BE2C (cell line): ENCODE results near the gene CDK19.

Experiments used
- DNase-seq: peaks from one replicate; pipeline ENCODE4 v3.0.0-alpha.2; 2020
- H3K27me3 ChIP-seq: fragments of 250-450 bp; sonication (Bioruptor Pico); 2 replicates; pipeline ENCODE4 v1.5.1; 2020; ENCODE audit warnings: mild to moderate bottlenecking
- H3K36me3 ChIP-seq: fragments of 250-450 bp; sonication (Bioruptor Pico); 2 replicates; pipeline ENCODE4 v1.5.1; 2020; ENCODE audit warnings: mild to moderate bottlenecking
- H3K4me1 ChIP-seq: fragments of 250-450 bp; sonication (Bioruptor Pico); 2 replicates; pipeline ENCODE4 v1.5.1; 2020
- H3K4me3 ChIP-seq: 2 replicates; pipeline ENCODE4 v1.5.1; 2011; ENCODE audit warnings: low read depth, low read length
- H3K9me3 ChIP-seq: fragments of 250-450 bp; sonication (Bioruptor Pico); 2 replicates; pipeline ENCODE4 v1.5.1; 2020
- CTCF ChIP-seq: IDR thresholded peaks from 2 replicates; pipeline ENCODE4 v1.5.1; 2012; ENCODE audit warnings: mild to moderate bottlenecking, low read depth, low read length

Gene CDK19

GRCh38 chr6:110831405-110831804, 16.1 kb upstream of the CDK19 start:
- Histone ChIP-seq H3K36me3 (no peaks in the 10 kb centered on the region), H3K27me3 (no peaks in the 10 kb centered on the region), H3K9me3 (no peaks in the 10 kb centered on the region), H3K4me3 (no peak overlapping the region), H3K4me1 (no peaks in the 10 kb centered on the region)
- no peak for DNase-seq
- no peak for TF ChIP-seq CTCF

DNA sequence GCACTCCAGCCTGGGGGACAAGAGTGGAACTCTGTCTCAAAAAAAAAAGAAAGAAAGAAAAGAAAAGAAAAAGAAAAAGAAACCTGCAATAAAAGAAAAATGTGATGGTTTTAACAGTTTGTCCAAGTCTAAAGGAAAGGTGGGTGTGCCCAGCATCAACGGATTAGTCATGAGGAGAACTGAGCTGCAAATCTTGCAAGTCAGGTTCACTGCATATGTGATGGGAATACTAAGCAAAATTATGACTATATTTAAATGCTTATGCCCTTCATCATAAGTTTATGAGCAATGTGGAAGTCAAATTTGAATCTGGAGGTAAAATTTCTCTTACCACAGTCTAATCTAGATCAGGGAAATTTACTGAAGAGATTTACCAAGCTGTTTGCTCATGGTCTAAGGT, 13.1 kb upstream of the CDK19 start:
- DNase-seq, result no peak
- no peaks in the 10 kb centered on the region for H3K36me3 ChIP-seq
- H3K27me3 ChIP-seq, result no peaks in the 10 kb centered on the region
- H3K4me1 ChIP-seq, result no peaks in the 10 kb centered on the region
- no peaks in the 10 kb centered on the region for H3K9me3 ChIP-seq
- H3K4me3 ChIP-seq, result no peak overlapping the region
- no peak for TF ChIP-seq CTCF

GRCh38 chr6:110826236-110827129, 11.2 kb upstream of the CDK19 start:
- no peaks in the 10 kb centered on the region for H3K36me3 ChIP-seq
- no peaks in the 10 kb centered on the region for H3K4me1 ChIP-seq
- no peak overlapping the region for H3K4me3 ChIP-seq
- no peaks in the 10 kb centered on the region for H3K9me3 ChIP-seq
- no peak for TF ChIP-seq CTCF
- DNase-seq, result no peak
- no peaks in the 10 kb centered on the region for H3K27me3 ChIP-seq

GRCh38 chr6:110823146-110823545, 7.9 kb upstream of the CDK19 start:
- H3K36me3 ChIP-seq, result no peaks in the 10 kb centered on the region
- H3K9me3 ChIP-seq, result no peaks in the 10 kb centered on the region
- no peak for TF ChIP-seq CTCF
- H3K4me1 ChIP-seq, result no peaks in the 10 kb centered on the region
- H3K27me3 ChIP-seq, result no peaks in the 10 kb centered on the region
- DNase-seq, result no peak
- no peak overlapping the region for H3K4me3 ChIP-seq

- no peaks in the 10 kb centered on the region for H3K4me1 ChIP-seq
- TF ChIP-seq CTCF, result no peak
- H3K27me3 ChIP-seq, result no peaks in the 10 kb centered on the region
- no peak for DNase-seq
- no peaks in the 10 kb centered on the region for H3K9me3 ChIP-seq
- no peak overlapping the region for H3K4me3 ChIP-seq
- H3K36me3 ChIP-seq, result no peaks in the 10 kb centered on the region
Measured at GRCh38 chr6:110822249-110822648, 7.0 kb upstream of the CDK19 start.

GRCh38 chr6:110816677-110817076, 1.4 kb upstream of the CDK19 start:
- no peaks in the 10 kb centered on the region for H3K36me3 ChIP-seq
- no peaks in the 10 kb centered on the region for H3K27me3 ChIP-seq
- H3K4me3 ChIP-seq, result peak overlapping the region; percentile 92; the same call in 1 of the 2 replicates
- no peaks in the 10 kb centered on the region for H3K4me1 ChIP-seq
- no peak for TF ChIP-seq CTCF
- no peaks in the 10 kb centered on the region for H3K9me3 ChIP-seq
- no peak for DNase-seq
